CD14-positive monocyte (primary cell): ENCODE results near the gene TEKT1. TPM values are rescaled to one million over a fixed set of nuclear protein-coding genes. Genes with fewer than 3 reads are reported as not detected.

Experiments used
- DNase-seq, 3 donors: peaks; one replicate each; pipeline ENCODE4 v3.0.0-alpha.2; 2011 to 2022
- H2AFZ ChIP-seq: 2 replicates; pipeline ENCODE4 v1.6.0; 2012; ENCODE audit warnings: mild to moderate bottlenecking, low read depth, low read length, inconsistent platforms; ENCODE audit not compliant: insufficient read depth, poor library complexity, severe bottlenecking
- H3K27ac ChIP-seq, 2 donors: 1 replicate in 1 of 2; 2 replicates in 1 of 2; pipeline ENCODE4 v1.5.1; 2012 to 2013; ENCODE audit warnings: low read length in 2 of 2, control low read depth in 1 of 2, inconsistent platforms in 1 of 2, low read depth in 1 of 2, mild to moderate bottlenecking in 1 of 2
- H3K27me3 ChIP-seq, 2 donors: one replicate each; pipeline versions ENCODE4 v1.6.0 to v1.6.1; 2011 to 2013; ENCODE audit warnings: low read length in 2 of 2; ENCODE audit not compliant: control insufficient read depth in 2 of 2, insufficient read depth in 2 of 2
- H3K36me3 ChIP-seq, 2 donors: replicated peaks in 1 of 2; 1 replicate in 1 of 2; 2 replicates in 1 of 2; pipeline versions ENCODE4 v1.5.1 to v1.6.1; 2012 to 2013; ENCODE audit warnings: low read length in 2 of 2, control low read depth in 1 of 2, inconsistent platforms in 1 of 2, mild to moderate bottlenecking in 1 of 2; ENCODE audit not compliant: insufficient read depth in 2 of 2, control insufficient read depth in 1 of 2
- H3K4me1 ChIP-seq, 2 donors: 1 replicate in 1 of 2; 2 replicates in 1 of 2; pipeline versions ENCODE4 v1.5.1 to v1.6.1; 2012 to 2013; ENCODE audit warnings: low read length in 2 of 2, control low read depth in 1 of 2, inconsistent platforms in 1 of 2, mild to moderate bottlenecking in 1 of 2, moderate library complexity in 1 of 2; ENCODE audit not compliant: insufficient read depth in 2 of 2, control insufficient read depth in 1 of 2
- H3K4me2 ChIP-seq: replicated peaks from 2 replicates; pipeline ENCODE3; 2012; ENCODE audit warnings: low read length, moderate library complexity, mild to moderate bottlenecking; ENCODE audit not compliant: poor library complexity, severe bottlenecking; ENCODE audit errors: extremely low read depth
- H3K4me3 ChIP-seq, 3 experiments: fragments of 200-600 bp in 1 of 3; sonication (generic) in 1 of 3; replicated peaks in 1 of 3; 1 replicate in 2 of 3; 2 replicates in 1 of 3; pipeline ENCODE4 v1.5.1; 2011 to 2013; ENCODE audit warnings: low read length in 3 of 3, mild to moderate bottlenecking in 3 of 3, control low read depth in 2 of 3, low read depth in 2 of 3, inconsistent platforms in 1 of 3, moderate library complexity in 1 of 3
- H3K79me2 ChIP-seq: 2 replicates; pipeline ENCODE4 v1.6.0; 2012; ENCODE audit warnings: mild to moderate bottlenecking, control low read depth, inconsistent platforms, low read length, moderate library complexity; ENCODE audit not compliant: insufficient read depth
- H3K9ac ChIP-seq: 2 replicates; pipeline ENCODE4 v1.6.0; 2017; ENCODE audit warnings: low read length, mild to moderate bottlenecking; ENCODE audit not compliant: insufficient read depth, poor library complexity, severe bottlenecking
- H3K9me3 ChIP-seq, 2 donors: replicated peaks in 1 of 2; 1 replicate in 1 of 2; 2 replicates in 1 of 2; pipeline versions ENCODE4 v1.5.1 to v1.6.1; 2012 to 2013; ENCODE audit warnings: low read length in 2 of 2, control low read depth in 1 of 2; ENCODE audit not compliant: control insufficient read depth in 1 of 2, insufficient read depth in 1 of 2
- H4K20me1 ChIP-seq: 2 replicates; pipeline ENCODE4 v1.6.0; 2012; ENCODE audit warnings: mild to moderate bottlenecking, low read length, control low read depth, moderate library complexity; ENCODE audit not compliant: insufficient read depth
- H3K27ac Mint-ChIP-seq, 7 donors: one replicate each; pipeline ENCODE4 v1.8.0; 2020; ENCODE audit warnings: mild to moderate bottlenecking in 7 of 7, mixed read lengths in 7 of 7, moderate library complexity in 6 of 7, inconsistent platforms in 2 of 7
- H3K27me3 Mint-ChIP-seq, 3 donors: one replicate each; pipeline ENCODE4 v1.8.0; 2021 to 2022; ENCODE audit warnings: low read depth in 3 of 3, mild to moderate bottlenecking in 3 of 3, mixed read lengths in 3 of 3, moderate library complexity in 3 of 3, inconsistent platforms in 1 of 3
- H3K36me3 Mint-ChIP-seq, 2 donors: one replicate each; pipeline ENCODE4 v1.8.0; 2020; ENCODE audit warnings: mixed read lengths in 2 of 2, inconsistent platforms in 1 of 2, mild to moderate bottlenecking in 1 of 2
- H3K4me1 Mint-ChIP-seq: one replicate; pipeline ENCODE4 v1.8.0; 2020; ENCODE audit warnings: mild to moderate bottlenecking, mixed read lengths
- H3K4me3 Mint-ChIP-seq, 2 donors: one replicate each; pipeline ENCODE4 v1.8.0; 2020; ENCODE audit warnings: mild to moderate bottlenecking in 2 of 2, mixed read lengths in 2 of 2, moderate library complexity in 1 of 2
- H3K9me3 Mint-ChIP-seq, 7 donors: one replicate each; pipeline ENCODE4 v1.8.0; 2020 to 2022; ENCODE audit warnings: mixed read lengths in 7 of 7, mild to moderate bottlenecking in 6 of 7, moderate library complexity in 6 of 7, inconsistent platforms in 2 of 7
- CTCF ChIP-seq: fragments of 200-600 bp; IDR thresholded peaks from one replicate; pipeline ENCODE4 v1.8.0; 2022; ENCODE audit warnings: antibody characterized with exemption, mild to moderate bottlenecking
- WGBS: methylation state at CpG from one replicate; pipeline ENCODE4 v1.1.5; 2013; ENCODE audit warnings: missing lambda C conversion rate; ENCODE audit not compliant: insufficient coverage; 5-methylcytosine and 5-hydroxymethylcytosine counted together
- intact Hi-C, 2 donors: fragments of 100-400 bp; cut with micrococcal nuclease; formaldehyde crosslinking; loops; one replicate each; pipeline versions ENCODE4 v1.15.0 to v1.15.1; 2023
- polyA plus RNA-seq, 3 donors: library from polyadenylated mRNA; depleted of rRNA in 1 of 3; unstranded in 2 of 3; stranded (reverse) in 1 of 3; fragments of 300-500 nt in 2 of 3; fragments of >200 nt in 1 of 3; fragmentation: Illumina TruSeq in 2 of 3; gene quantifications; 1 replicate in 2 of 3; 2 replicates in 1 of 3; pipeline ENCODE4 v1.2.3, GENCODE V29; 2012 to 2021

The TEKT1 gene
- polyA plus RNA-seq, 3 donors = not detected

- H3K27ac Mint-ChIP-seq = peak overlapping the region in 1 of 7 donors; percentile 5
- H4K20me1 ChIP-seq = no peaks in the 10 kb centered on the region
- no peak overlapping the region for H3K9ac ChIP-seq
- intact Hi-C loops = no loop called here
- H3K4me1 ChIP-seq = no peaks in the 10 kb centered on the region
- TF ChIP-seq CTCF = no peak
- no peaks in the 10 kb centered on the region for H3K9me3 ChIP-seq
- H3K27ac ChIP-seq = no peak overlapping the region
- WGBS = 98% methylated on average over 4 of the region's 4 CpGs
- peaks cover 0 to 9% (median 2%) of the 10 kb centered on the region in 7 donors for H3K9me3 Mint-ChIP-seq
- no peak overlapping the region for H2AFZ ChIP-seq
- DNase-seq = no peak
- H3K27me3 ChIP-seq = no peaks in the 10 kb centered on the region
- H3K36me3 Mint-ChIP-seq = no peaks in the 10 kb centered on the region
- H3K4me2 ChIP-seq = no peak overlapping the region
- H3K4me1 Mint-ChIP-seq = no peaks in the 10 kb centered on the region
- H3K27me3 Mint-ChIP-seq = peaks cover 11 to 13% (median 11%) of the 10 kb centered on the region in 3 donors
- H3K4me3 Mint-ChIP-seq = no peak overlapping the region
- H3K79me2 ChIP-seq = no peaks in the 10 kb centered on the region
- H3K4me3 ChIP-seq = no peak overlapping the region
- no peaks in the 10 kb centered on the region for H3K36me3 ChIP-seq
These were observed 31.3 kb upstream of the TEKT1 start for GRCh38 chr17:6862825-6863224.

- H3K27me3 ChIP-seq = no peaks in the 10 kb centered on the region
These were observed 30.6 kb upstream of the TEKT1 start for GRCh38 chr17:6862122-6862521.

More at GRCh38 chr17:6862122-6862521, 30.6 kb upstream of the TEKT1 start:
- Histone ChIP-seq H3K4me3 (no peak overlapping the region), H3K36me3 (no peaks in the 10 kb centered on the region), H2AFZ (no peak overlapping the region), H3K9me3 (no peaks in the 10 kb centered on the region), H3K79me2 (no peaks in the 10 kb centered on the region), H3K4me1 (no peaks in the 10 kb centered on the region), H3K27ac (no peak overlapping the region), H4K20me1 (no peaks in the 10 kb centered on the region), H3K4me2 (no peak overlapping the region), H3K9ac (no peak overlapping the region)
- DNase-seq = no peak
- TF ChIP-seq CTCF = no peak
- Mint-ChIP-seq H3K4me3 (no peak overlapping the region), H3K27ac (no peak overlapping the region), H3K9me3 (peaks cover 0 to 9% (median 2%) of the 10 kb centered on the region in 7 donors), H3K36me3 (no peaks in the 10 kb centered on the region), H3K4me1 (no peaks in the 10 kb centered on the region), H3K27me3 (peaks cover 11 to 13% (median 11%) of the 10 kb centered on the region in 3 donors)
- WGBS = 100% methylated on average over 2 of the region's 2 CpGs
- intact Hi-C loops = no loop called here
